Thyroid gland (tissue), 4 donors: Measurements from ENCODE around the gene KDM5B.

Source experiments
- POLR2A ChIP-seq, 2 donors: fragments of 450-650 bp; IDR thresholded peaks; one replicate each; pipeline ENCODE4 v1.6.1; 2017; ENCODE audit warnings: antibody characterized with exemption in 2 of 2, mild to moderate bottlenecking in 2 of 2, moderate library complexity in 1 of 2
- TF ChIP-seq, protein P1 (sequence below), 6 experiments: fragments of 200-600 bp in 3 of 6; fragments of 450-650 bp in 3 of 6; sonication (generic) in 3 of 6; IDR thresholded peaks; one replicate each; pipeline ENCODE4 v1.5.1; 2016 to 2019; ENCODE audit warnings: antibody characterized with exemption in 6 of 6, mild to moderate bottlenecking in 2 of 6, inconsistent platforms in 1 of 6, moderate library complexity in 1 of 6

- TF ChIP-seq, protein P1, sequence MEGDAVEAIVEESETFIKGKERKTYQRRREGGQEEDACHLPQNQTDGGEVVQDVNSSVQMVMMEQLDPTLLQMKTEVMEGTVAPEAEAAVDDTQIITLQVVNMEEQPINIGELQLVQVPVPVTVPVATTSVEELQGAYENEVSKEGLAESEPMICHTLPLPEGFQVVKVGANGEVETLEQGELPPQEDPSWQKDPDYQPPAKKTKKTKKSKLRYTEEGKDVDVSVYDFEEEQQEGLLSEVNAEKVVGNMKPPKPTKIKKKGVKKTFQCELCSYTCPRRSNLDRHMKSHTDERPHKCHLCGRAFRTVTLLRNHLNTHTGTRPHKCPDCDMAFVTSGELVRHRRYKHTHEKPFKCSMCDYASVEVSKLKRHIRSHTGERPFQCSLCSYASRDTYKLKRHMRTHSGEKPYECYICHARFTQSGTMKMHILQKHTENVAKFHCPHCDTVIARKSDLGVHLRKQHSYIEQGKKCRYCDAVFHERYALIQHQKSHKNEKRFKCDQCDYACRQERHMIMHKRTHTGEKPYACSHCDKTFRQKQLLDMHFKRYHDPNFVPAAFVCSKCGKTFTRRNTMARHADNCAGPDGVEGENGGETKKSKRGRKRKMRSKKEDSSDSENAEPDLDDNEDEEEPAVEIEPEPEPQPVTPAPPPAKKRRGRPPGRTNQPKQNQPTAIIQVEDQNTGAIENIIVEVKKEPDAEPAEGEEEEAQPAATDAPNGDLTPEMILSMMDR (IDR thresholded peaks at IDR 0.05) = no peak
- no peak for TF ChIP-seq POLR2A (IDR thresholded peaks at IDR 0.05)
Observed at GRCh38 chr1:202804126-202804525, 4.1 kb downstream of the KDM5B start.
